DMS114 treated with DMSO at 0.1 percent for 48 hours (cell line): ENCODE results near the gene CNKSR3.
"Not testable (repeated sequence)": the region's sequence is repeated elsewhere in the genome, so short reads cannot be mapped to it uniquely, and the experiment has no call there.

Experiments
- DNase-seq: peaks from one replicate; lab custom pipeline; 2025; ENCODE audit not compliant: unreplicated experiment; lab: John Stamatoyannopoulos, UW

Gene CNKSR3

DNA sequence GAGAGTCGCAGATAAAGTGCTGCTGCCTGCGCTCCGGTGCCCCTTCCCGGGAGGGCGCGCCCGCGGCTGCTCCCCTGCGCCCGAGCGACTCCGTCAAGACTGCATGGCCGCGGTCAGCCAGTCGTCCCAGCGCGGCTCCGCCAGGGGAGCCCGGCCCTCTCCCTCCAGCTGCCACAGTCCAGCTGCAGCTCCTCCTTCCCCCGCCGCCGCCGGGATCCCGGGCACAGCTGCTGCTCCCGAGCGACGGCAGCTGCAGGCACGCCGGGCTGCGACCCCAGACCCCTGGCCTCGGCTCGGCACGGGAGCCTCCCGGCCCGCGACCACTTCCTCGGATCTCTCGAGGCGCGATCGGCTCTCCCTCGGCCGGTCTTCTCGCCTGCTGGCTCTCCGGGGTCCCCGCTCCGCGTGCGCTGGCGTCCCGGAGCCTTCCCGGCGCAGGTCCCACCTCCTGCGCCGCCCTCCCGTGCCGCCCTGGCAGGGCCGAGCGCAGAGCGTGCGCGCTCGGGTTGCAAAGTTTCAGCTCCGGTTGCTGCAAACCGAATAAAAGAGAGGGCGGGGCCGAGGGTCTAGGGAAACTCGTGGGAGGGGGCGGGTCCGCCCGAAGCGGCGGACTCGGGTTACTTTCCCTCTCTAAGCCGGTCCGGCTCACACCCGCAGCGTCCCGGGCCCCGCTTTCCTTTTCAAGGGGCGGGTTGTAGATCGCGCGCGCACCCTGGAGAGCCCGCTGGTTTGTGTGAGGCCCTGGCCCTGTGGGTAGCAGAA lies at the start of gene CNKSR3:
Gene CNKSR3 (minus strand): TSS at position 542 of the 762 bp plus-strand sequence. CDS start 571 bp downstream, outside the sequence.
- DNase-seq = peak; percentile 77

DNA sequence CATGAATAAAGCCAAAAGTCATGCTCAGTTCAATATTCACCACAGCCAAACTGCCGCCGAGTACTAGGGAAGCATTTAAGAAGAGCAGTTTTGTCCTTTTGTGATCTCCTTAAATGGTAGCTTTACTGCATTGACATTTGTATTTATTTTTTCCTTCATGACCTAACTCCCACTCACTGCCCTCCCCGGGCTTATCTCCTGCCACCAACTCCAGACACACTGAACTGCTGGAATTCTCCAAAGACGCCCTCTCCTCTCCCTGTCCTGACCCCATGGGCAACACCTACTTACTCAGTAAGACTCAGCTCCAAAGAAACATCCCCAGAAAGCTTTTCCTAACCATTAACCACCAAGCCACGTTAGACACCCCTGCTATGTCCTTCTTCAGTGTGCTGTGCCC lies 48.5 kb upstream of the CNKSR3 start:
- DNase-seq = no peak

- DNase-seq = no peak
These were observed 48.0 kb upstream of the CNKSR3 start for GRCh38 chr6:154558513-154558912.

- no peak for DNase-seq
These were observed 44.7 kb upstream of the CNKSR3 start for GRCh38 chr6:154555073-154555677.

- no peak for DNase-seq
These were observed 44.0 kb upstream of the CNKSR3 start for GRCh38 chr6:154554491-154554890.

GRCh38 chr6:154550779-154551178 lies 40.3 kb upstream of the CNKSR3 start:
- no peak for DNase-seq

DNA sequence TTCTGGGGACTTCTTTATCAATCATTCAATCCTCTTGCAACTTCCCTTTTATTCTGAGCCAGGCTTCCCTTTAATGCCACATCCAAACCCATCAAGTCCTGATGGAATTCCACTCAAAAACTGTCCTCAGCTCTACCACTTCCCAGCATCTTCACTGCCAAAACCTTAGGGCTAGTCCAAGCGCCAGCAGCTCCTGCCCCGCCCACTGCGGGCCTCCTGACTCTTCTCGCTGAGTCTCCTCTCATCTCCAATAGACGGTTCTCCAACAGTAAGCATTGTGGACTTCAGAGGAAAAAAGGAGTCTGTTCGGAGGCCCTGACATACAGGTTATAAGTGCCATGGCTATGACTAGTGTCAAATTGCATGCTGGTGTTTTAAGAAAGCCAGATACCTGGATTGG lies 38.7 kb upstream of the CNKSR3 start:
- no peak for DNase-seq

DNA sequence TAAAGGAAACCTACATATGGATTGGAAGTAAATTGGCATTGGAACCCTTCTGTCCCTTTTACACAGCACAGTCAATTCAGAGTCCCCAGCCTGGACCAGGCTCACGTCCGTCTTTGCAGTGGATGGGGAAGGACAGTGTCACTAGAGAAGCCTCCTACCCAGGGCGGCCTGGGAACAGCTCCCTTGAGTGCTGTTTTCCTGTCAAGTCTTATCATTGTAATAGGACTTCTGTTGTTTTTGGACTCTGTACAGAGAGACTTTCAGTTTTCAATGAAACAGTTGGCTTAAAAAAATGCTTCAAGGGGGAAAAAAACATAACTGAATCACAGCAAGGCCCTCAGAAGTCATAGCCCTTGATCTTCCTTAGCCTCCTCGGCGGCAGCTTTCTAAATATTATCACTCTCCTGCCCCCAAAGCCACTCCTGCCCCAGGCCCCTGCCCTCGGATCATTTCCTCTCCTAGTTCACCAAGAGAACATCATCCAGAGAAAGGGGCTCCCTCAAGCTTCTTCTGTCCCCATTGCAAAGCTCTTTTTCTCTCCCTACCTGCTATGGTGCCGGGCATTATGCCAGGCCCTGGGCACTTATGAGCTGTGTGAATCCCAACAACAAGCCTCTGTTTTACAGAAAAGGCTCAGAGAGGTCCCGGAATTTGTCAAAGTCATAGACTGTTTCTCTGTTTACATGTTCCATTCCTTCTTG lies 37.8 kb upstream of the CNKSR3 start:
- DNase-seq = no peak

DNA sequence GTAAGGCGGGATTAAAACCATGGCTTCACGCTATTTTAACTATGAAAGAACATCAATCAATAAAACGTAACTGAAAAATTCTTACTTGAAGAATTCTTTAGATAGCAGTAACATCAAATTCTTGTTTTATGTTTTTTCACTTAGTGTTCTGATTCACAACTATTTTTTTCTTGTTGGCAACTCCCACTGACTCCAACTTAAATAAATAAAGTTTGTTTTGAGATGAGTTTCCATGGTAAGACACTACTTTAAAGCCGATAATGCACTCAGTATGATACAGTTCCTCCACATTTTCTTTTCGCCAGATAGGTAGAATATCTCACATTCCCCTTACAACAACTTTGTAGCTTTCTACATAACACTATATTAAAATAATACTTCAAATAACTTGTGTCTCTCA lies 33.1 kb upstream of the CNKSR3 start:
- DNase-seq = no peak

GRCh38 chr6:154542747-154543146 lies 32.3 kb upstream of the CNKSR3 start:
- DNase-seq = no peak

DNA sequence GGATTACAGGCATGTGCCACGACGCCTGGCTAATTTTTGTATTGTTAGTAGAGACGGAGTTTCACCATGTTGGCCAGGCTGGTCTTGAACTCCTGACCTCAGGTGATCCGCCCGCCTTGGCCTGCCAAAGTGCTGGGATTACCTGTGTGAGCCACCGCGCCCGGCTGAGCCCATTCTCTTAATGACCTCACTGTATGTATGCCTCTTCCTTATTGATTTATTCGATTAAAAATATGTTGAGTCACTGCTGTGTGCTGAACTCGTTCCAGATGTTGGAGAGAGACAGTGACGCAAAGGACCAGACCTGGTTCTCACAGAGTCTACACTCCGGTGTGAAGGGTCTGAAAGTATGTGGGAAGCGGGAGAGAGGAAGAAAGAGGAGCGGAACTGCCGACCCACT lies 31.4 kb upstream of the CNKSR3 start:
- not testable (repeated sequence) for DNase-seq

- no peak for DNase-seq
These were observed 29.2 kb upstream of the CNKSR3 start for GRCh38 chr6:154539593-154540269.

DNA sequence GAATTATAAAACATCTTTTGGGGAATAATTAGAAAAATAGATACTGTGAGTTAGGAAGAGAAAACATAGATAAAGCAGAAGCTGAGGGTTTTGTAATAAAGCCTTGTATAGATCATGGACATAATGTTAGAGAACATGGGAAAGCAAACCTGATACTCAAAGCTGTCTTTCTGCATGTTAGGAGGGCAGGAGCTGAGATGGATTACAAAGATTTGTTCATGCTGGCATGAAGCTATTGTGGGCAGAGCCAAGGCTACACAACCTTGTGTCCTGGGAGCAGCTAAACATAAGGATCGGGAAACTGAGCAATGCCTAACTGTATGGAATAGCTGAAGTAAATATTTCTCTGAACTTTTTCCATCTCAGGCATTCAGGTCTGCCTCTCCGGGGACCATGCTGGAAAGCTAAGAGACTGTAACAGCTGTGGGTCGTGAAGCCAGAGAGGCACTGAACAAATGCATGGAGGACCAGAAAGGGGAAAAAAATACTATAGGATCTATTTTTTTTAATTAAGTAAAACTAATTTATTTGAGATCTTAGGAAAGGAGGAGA lies 28.2 kb upstream of the CNKSR3 start:
- DNase-seq = no peak

- DNase-seq = no peak
These were observed 27.2 kb upstream of the CNKSR3 start for GRCh38 chr6:154537511-154538325.

- DNase-seq = no peak
These were observed 26.5 kb upstream of the CNKSR3 start for GRCh38 chr6:154536999-154537398.

- DNase-seq = no peak
These were observed 25.8 kb upstream of the CNKSR3 start for GRCh38 chr6:154536255-154536654.

- DNase-seq = no peak
These were observed 25.4 kb upstream of the CNKSR3 start for GRCh38 chr6:154535851-154536250.

- no peak for DNase-seq
These were observed 24.7 kb upstream of the CNKSR3 start for GRCh38 chr6:154535147-154535546.

DNA sequence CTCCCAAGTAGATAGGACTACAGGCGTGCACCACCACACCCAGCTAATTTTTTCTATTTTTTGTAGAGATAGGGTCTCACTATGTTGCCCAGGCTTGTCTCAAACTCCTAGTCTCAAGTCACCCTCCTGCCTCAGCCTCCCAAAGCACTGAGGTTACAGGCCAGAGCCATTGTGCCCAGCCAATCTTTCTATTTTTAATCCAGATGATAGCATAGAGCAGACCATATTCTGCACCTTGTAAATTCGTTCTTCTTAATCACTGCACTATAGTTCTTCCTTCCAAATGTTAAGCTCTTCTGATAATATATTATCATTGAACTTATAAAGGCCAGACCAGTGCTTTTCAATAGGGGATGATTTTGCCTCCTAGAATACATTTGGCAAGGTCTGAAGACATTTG lies 24.0 kb upstream of the CNKSR3 start:
- no peak for DNase-seq

GRCh38 chr6:154532426-154532825 lies 21.9 kb upstream of the CNKSR3 start:
- no peak for DNase-seq
